Stimulated activated naive CD8-positive, alpha-beta T cell treated with anti-CD3 and anti-CD28 coated beads, Interleukin-15, Interleukin-2, amounts not matched to agents 100 ng/mL and 50 ng/mL, for 24 hours (primary cell): ENCODE measurements around the gene GFPT2.
A peak's percentile ranks its signal among the peaks of the same experiment; 100 is the strongest.

ENCODE experiments used
- H3K27ac Mint-ChIP-seq: one replicate; pipeline ENCODE4 v1.8.0; 2021; ENCODE audit warnings: mild to moderate bottlenecking, mixed read lengths
- H3K27me3 Mint-ChIP-seq: one replicate; pipeline ENCODE4 v1.8.0; 2021; ENCODE audit warnings: mixed read lengths
- H3K36me3 Mint-ChIP-seq: one replicate; pipeline ENCODE4 v1.8.0; 2021; ENCODE audit warnings: low read depth, mixed read lengths
- H3K4me1 Mint-ChIP-seq: one replicate; pipeline ENCODE4 v1.8.0; 2021; ENCODE audit warnings: low read depth, mixed read lengths
- H3K4me3 Mint-ChIP-seq: one replicate; pipeline ENCODE4 v1.8.0; 2021; ENCODE audit warnings: mild to moderate bottlenecking, mixed read lengths
- H3K9me3 Mint-ChIP-seq: one replicate; pipeline ENCODE4 v1.8.0; 2021; ENCODE audit warnings: mixed read lengths

Gene GFPT2

GRCh38 chr5:180323160-180323559, 30.0 kb downstream of the GFPT2 start:
- Mint-ChIP-seq H3K27ac (no peak overlapping the region), H3K9me3 (no peaks in the 10 kb centered on the region), H3K27me3 (no peaks in the 10 kb centered on the region), H3K4me3 (no peak overlapping the region), H3K36me3 (no peaks in the 10 kb centered on the region), H3K4me1 (no peaks in the 10 kb centered on the region)

GRCh38 chr5:180318456-180319089, 34.6 kb downstream of the GFPT2 start:
- no peaks in the 10 kb centered on the region for H3K9me3 Mint-ChIP-seq
- no peaks in the 10 kb centered on the region for H3K4me1 Mint-ChIP-seq
- H3K4me3 Mint-ChIP-seq: no peak overlapping the region
- H3K36me3 Mint-ChIP-seq: no peaks in the 10 kb centered on the region
- H3K27ac Mint-ChIP-seq: no peak overlapping the region
- H3K27me3 Mint-ChIP-seq: no peaks in the 10 kb centered on the region

GRCh38 chr5:180316586-180316985, 36.5 kb downstream of the GFPT2 start:
- Mint-ChIP-seq H3K27ac (no peak overlapping the region), H3K4me3 (no peak overlapping the region)

GRCh38 chr5:180315762-180316212, 37.3 kb downstream of the GFPT2 start:
- H3K4me1 Mint-ChIP-seq: no peaks in the 10 kb centered on the region
- H3K27me3 Mint-ChIP-seq: no peaks in the 10 kb centered on the region
- no peaks in the 10 kb centered on the region for H3K36me3 Mint-ChIP-seq
- no peaks in the 10 kb centered on the region for H3K9me3 Mint-ChIP-seq
- no peak overlapping the region for H3K4me3 Mint-ChIP-seq
- H3K27ac Mint-ChIP-seq: no peak overlapping the region

More at GRCh38 chr5:180316586-180316985, 36.5 kb downstream of the GFPT2 start:
- no peaks in the 10 kb centered on the region for H3K4me1 Mint-ChIP-seq
- H3K36me3 Mint-ChIP-seq: no peaks in the 10 kb centered on the region
- H3K9me3 Mint-ChIP-seq: no peaks in the 10 kb centered on the region
- no peaks in the 10 kb centered on the region for H3K27me3 Mint-ChIP-seq

GRCh38 chr5:180313677-180314505, 39.2 kb downstream of the GFPT2 start:
- Mint-ChIP-seq H3K27ac (no peak overlapping the region), H3K27me3 (no peaks in the 10 kb centered on the region)

GRCh38 chr5:180311216-180311615, 41.9 kb downstream of the GFPT2 start:
- Mint-ChIP-seq H3K27ac (no peak overlapping the region), H3K4me3 (no peak overlapping the region), H3K36me3 (no peaks in the 10 kb centered on the region), H3K27me3 (no peaks in the 10 kb centered on the region), H3K4me1 (no peaks in the 10 kb centered on the region), H3K9me3 (no peaks in the 10 kb centered on the region)

More at GRCh38 chr5:180313677-180314505, 39.2 kb downstream of the GFPT2 start:
- no peaks in the 10 kb centered on the region for H3K36me3 Mint-ChIP-seq
- no peaks in the 10 kb centered on the region for H3K9me3 Mint-ChIP-seq
- peak overlapping the region; percentile 24 for H3K4me3 Mint-ChIP-seq
- no peaks in the 10 kb centered on the region for H3K4me1 Mint-ChIP-seq

- Mint-ChIP-seq H3K4me3 (no peak overlapping the region), H3K27me3 (peaks cover 6% of the 10 kb centered on the region), H3K27ac (no peak overlapping the region), H3K36me3 (no peaks in the 10 kb centered on the region), H3K4me1 (no peaks in the 10 kb centered on the region), H3K9me3 (no peaks in the 10 kb centered on the region)
Measured at GRCh38 chr5:180306796-180307195, 46.3 kb downstream of the GFPT2 start.

- Mint-ChIP-seq H3K9me3 (no peaks in the 10 kb centered on the region), H3K36me3 (no peaks in the 10 kb centered on the region), H3K4me1 (no peaks in the 10 kb centered on the region), H3K27ac (no peak overlapping the region), H3K27me3 (peaks cover 9% of the 10 kb centered on the region), H3K4me3 (no peak overlapping the region)
Measured at GRCh38 chr5:180305481-180305880, 47.7 kb downstream of the GFPT2 start.

- Mint-ChIP-seq H3K9me3 (no peaks in the 10 kb centered on the region), H3K27ac (no peak overlapping the region), H3K4me1 (no peaks in the 10 kb centered on the region), H3K4me3 (no peak overlapping the region), H3K36me3 (no peaks in the 10 kb centered on the region), H3K27me3 (peaks cover 10% of the 10 kb centered on the region)
Measured at GRCh38 chr5:180304431-180305375, 48.4 kb downstream of the GFPT2 start.

- Mint-ChIP-seq H3K27me3 (peaks cover 10% of the 10 kb centered on the region), H3K27ac (no peak overlapping the region), H3K4me3 (no peak overlapping the region), H3K4me1 (no peaks in the 10 kb centered on the region), H3K9me3 (no peaks in the 10 kb centered on the region), H3K36me3 (no peaks in the 10 kb centered on the region)
Measured at GRCh38 chr5:180304016-180304292, 49.2 kb downstream of the GFPT2 start.

GRCh38 chr5:180303226-180304015, 49.7 kb downstream of the GFPT2 start:
- no peak overlapping the region for H3K4me3 Mint-ChIP-seq
- H3K36me3 Mint-ChIP-seq: no peaks in the 10 kb centered on the region
- peaks cover 10% of the 10 kb centered on the region for H3K27me3 Mint-ChIP-seq
- H3K4me1 Mint-ChIP-seq: no peaks in the 10 kb centered on the region
- no peaks in the 10 kb centered on the region for H3K9me3 Mint-ChIP-seq
- no peak overlapping the region for H3K27ac Mint-ChIP-seq

- H3K27ac Mint-ChIP-seq: no peak overlapping the region
Measured at GRCh38 chr5:180302256-180302655, 50.9 kb downstream of the GFPT2 start.

GRCh38 chr5:180301253-180301652, 51.9 kb downstream of the GFPT2 start:
- no peaks in the 10 kb centered on the region for H3K9me3 Mint-ChIP-seq
- H3K36me3 Mint-ChIP-seq: no peaks in the 10 kb centered on the region
- H3K4me1 Mint-ChIP-seq: peaks cover 4% of the 10 kb centered on the region
- no peak overlapping the region for H3K4me3 Mint-ChIP-seq
- peaks cover 10% of the 10 kb centered on the region for H3K27me3 Mint-ChIP-seq
- no peak overlapping the region for H3K27ac Mint-ChIP-seq

More at GRCh38 chr5:180302256-180302655, 50.9 kb downstream of the GFPT2 start:
- no peak overlapping the region for H3K4me3 Mint-ChIP-seq
- no peaks in the 10 kb centered on the region for H3K36me3 Mint-ChIP-seq
- H3K4me1 Mint-ChIP-seq: peaks cover 4% of the 10 kb centered on the region
- H3K27me3 Mint-ChIP-seq: peaks cover 10% of the 10 kb centered on the region
- no peaks in the 10 kb centered on the region for H3K9me3 Mint-ChIP-seq

GRCh38 chr5:180299526-180299925, 53.6 kb downstream of the GFPT2 start:
- no peaks in the 10 kb centered on the region for H3K9me3 Mint-ChIP-seq
- H3K4me1 Mint-ChIP-seq: peaks cover 4% of the 10 kb centered on the region
- H3K27me3 Mint-ChIP-seq: peaks cover 5% of the 10 kb centered on the region
- H3K4me3 Mint-ChIP-seq: no peak overlapping the region
- H3K36me3 Mint-ChIP-seq: no peaks in the 10 kb centered on the region
- no peak overlapping the region for H3K27ac Mint-ChIP-seq
